GOT3 (cell line): ENCODE data around the gene FBXO3.
"Not testable (repeated sequence)": the region's sequence is repeated elsewhere in the genome, so short reads cannot be mapped to it uniquely, and the experiment has no call there.

Experiments
- DNase-seq: peaks from one replicate; lab custom pipeline; 2025; ENCODE audit warnings: mixed read lengths; lab: John Stamatoyannopoulos, UW

FBXO3 gene, protein sequence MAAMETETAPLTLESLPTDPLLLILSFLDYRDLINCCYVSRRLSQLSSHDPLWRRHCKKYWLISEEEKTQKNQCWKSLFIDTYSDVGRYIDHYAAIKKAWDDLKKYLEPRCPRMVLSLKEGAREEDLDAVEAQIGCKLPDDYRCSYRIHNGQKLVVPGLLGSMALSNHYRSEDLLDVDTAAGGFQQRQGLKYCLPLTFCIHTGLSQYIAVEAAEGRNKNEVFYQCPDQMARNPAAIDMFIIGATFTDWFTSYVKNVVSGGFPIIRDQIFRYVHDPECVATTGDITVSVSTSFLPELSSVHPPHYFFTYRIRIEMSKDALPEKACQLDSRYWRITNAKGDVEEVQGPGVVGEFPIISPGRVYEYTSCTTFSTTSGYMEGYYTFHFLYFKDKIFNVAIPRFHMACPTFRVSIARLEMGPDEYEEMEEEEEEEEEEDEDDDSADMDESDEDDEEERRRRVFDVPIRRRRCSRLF

DNA sequence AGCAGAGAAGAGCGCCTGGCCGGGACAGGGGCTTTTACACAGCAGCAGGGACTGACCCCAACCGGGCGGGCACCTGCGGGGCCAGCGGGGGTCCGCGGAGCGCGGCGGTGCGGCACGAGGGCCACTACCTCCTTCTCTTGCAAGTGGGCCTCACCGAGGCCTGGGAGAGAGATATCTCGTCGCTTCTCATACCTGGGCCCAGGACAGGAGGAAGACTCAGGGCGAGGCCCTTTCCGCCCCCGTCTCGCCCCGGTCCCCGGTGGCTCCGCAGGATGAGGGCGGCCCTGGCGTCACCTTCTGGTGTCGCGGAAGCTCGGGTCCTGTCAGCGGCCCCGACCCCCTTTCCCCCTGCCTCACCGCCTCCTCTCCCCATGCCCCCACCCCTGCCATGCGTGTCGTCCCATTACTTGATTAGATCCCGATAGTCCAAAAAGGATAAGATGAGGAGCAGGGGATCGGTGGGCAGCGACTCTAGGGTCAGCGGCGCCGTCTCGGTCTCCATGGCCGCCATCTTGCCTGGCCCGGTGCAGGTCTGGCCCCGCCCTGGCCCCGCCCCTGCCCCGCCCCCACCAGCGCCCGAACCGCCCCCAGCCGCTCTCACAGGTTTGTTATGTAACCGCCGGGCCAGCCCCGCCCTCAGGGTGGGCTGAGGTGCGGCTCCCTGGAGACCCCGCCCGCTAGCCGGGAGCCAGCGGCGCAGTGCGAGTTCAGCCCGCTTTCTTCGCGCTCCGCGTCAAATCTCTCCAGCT lies at the start of gene FBXO3:
FBXO3 (minus strand) TSS at position 534 of the 749 bp plus-strand sequence; CDS start at position 511, 23 bp downstream.
- DNase-seq: peak; percentile 37

DNA sequence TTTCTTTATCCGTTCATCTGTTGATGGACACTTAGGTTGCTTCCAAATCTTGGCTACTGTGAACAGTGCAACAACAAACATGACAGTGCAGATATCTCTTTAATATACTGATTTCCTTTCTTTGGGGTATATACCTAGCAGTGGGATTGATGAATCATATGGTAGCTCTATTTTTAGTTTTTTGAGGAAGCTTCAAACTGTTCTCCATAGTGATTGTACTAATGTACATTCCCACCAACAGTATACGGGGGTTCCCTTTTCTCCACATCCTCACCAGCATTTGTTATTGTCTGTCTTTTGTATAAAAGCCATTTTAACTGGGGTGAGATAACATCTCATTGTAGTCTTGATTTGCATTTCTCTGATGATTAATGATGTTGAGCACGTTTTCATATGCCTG lies 48.7 kb upstream of the FBXO3 start:
- not testable (repeated sequence) for DNase-seq

DNA sequence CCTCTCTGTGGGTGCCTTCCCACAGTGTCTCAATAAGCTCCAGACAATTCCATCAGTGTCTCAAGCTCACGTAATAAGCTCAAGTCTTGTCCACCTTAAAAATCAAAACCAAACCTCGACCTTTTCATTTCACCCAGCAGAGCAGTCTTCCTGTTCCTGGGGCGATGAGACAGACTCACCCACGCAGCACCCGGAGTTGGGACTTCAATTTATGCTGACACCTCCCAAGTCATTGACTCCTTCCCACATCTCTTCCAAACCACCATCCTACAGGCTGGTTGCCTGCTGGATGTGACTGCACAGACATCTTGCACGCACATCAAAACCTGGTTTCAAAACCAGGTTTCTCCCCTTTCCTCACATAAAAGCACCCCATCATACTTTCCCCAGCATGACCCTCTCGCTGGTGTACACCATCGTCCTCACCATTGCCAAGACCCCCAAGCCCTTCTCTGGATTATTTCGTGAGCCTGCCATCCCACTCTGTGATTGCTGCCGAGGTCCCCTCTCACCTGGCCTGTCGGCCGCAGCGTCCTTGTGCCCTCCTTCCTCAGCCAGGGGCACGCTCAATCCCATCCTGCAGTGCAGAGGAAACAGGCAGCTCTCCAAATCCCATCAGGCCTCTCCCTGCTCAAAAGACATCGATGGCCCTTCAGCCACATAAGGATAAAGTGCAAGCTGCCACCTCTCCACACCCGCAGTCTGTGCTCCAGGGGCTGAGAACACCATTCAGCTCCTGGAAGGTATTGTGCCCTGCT lies 45.1 kb upstream of the FBXO3 start:
- no peak for DNase-seq

DNA sequence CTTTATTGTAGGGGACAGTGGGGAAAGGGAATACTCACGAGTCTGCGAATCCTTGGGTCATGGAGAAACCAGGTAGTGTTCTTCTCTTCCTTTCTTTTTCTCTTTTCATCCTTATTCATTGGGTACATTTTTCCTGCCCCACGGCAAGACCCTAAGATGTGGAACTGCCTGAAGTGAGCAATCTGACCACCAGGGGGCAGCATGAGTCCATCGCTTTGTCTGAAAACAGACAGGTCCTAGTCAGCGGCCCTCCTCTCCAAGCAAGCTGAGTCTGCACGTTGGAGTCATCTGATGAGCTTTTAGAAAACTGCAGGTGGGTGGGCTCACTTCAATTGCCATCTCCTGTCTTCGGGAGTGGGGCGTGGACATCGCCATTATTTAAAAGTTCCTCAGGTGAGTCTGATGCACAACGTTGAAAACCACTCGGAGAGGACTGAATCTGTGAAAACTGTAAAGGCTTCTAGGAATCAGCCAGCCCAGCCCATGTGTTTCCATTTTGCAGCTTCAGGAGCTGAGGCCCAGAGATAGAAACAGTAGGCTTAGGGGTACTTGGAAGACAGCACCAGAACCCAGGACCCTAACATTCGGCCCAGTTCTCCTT lies 34.0 kb upstream of the FBXO3 start:
- peak; percentile 31 for DNase-seq

DNA sequence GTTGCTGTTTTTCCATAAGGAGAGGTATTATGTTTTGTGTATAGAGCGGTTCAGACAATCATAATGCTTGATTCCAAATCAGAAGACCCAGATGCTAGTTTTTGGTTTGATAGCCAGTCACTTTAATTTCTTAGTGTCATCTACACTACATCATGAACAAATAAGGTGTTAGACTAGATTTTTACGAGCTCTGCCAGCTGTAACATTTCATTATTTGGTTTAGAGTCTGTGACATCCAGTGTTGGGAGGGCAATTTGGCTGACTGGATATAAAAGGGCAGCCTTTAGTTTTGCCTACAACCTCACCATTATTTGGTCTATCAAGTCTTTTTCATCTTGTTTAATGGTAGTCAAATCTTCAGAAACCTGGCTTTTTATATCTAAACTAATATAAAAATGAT lies 30.2 kb upstream of the FBXO3 start:
- DNase-seq: no peak

DNA sequence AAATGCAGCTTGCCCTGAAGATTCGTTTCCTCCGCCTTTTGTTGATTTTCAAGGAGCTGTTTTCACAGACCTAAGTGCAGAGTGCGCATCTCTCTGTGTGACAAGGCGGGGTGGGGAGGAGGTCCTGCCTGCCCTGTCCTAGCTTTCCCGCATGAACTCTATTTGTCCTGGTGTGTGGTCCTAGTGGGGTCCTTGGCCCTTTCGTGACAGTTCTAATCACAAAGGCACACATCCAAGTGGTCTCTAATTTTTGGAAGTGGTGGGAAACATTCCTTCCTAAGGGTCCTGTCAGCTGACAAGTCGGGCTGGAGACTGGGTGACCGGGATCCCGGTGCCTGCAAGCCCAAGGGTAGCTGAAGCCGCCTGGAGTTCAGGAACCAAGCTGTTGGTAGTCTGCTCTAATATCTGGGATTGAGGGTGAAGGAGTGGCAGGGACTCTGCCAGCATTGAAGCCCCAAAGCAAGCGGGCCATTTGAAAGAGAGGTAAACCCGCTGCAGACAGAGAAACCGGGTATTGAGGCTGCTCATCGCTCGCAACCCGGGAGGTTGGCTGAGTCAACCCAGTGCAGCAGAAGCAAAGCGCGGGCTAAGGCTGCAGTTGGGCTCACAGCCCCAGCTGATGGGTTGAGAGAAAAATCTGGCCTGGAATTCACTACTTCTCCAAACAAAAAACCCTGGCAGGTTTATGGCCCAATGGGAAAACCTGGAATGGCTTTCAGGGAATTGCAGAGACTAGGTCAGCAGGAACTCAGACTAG lies 28.1 kb upstream of the FBXO3 start:
- peak; percentile 24 for DNase-seq

DNA sequence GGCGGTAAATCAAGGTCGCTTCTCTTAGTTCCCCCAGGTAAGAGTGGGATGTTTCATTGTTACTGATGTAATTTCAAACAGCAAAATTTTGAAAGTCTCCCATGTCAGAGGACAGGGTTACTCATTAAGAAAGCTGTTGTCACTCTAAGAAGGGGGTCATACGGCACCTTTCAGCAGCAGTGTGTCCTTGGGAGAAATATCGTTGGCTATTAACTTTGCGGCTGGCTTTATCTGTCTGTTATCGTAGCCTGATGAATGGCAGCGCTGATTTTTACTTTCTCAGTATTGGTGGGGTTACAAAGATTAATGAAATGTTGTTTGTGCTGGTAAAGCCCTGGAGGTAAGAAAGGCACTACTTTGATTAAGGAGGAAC lies 27.5 kb upstream of the FBXO3 start:
- no peak for DNase-seq

DNA sequence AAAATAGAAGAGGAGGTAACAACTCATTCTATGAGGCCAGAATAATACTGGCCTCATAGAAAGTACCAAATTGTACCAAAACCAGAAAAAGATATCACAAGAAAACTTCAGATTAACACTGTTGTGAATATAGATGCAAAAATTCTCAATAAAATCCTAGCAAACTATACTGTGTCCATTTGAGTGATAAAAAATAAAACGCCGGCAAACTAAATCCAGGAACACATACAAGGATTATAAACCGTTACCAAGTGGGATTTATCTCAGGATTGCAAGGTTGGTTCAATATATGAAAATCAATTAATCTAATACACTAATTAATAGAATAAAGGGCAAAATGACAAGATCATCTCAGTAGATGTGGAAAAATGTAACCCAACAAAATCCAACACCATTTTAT lies 23.6 kb upstream of the FBXO3 start:
- no peak for DNase-seq

DNA sequence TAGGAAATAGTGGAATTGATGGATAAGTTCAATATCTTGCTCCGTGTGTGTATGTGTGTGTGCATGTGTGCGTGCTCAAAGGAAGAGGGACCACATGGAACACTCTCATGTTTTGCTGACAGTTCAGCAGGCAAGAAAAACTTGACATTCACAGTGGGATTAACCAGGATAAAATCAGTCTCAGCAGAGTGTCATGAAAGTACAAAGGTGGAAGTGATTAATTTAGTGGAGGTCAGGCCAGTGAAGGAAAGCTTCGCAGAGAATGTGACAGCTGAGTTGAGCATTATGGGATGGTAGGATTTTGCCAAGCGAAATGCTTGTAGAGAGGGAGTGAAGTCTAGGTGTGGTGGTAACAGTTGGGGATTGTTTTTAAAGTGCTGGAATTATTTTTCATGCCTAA lies 15.7 kb upstream of the FBXO3 start:
- no peak for DNase-seq

DNA sequence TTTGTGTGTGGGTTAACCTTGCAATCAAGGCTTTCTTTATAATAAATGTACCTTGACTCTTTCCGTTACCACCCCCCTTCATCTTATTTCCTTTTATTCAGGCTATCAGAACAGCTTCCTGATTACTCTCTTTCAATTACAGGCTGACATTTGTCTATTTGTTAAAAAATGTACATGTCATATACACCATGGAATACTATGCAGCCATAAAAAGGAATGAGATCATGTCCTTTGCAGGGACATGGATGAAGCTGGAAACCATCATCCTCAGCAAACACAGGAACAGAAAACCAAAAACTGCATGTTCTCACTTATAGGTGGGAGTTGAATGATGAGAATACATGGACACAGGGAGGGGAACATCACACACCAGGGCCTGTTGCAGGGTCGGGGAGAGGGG lies 13.8 kb upstream of the FBXO3 start:
- DNase-seq: not testable (repeated sequence)

DNA sequence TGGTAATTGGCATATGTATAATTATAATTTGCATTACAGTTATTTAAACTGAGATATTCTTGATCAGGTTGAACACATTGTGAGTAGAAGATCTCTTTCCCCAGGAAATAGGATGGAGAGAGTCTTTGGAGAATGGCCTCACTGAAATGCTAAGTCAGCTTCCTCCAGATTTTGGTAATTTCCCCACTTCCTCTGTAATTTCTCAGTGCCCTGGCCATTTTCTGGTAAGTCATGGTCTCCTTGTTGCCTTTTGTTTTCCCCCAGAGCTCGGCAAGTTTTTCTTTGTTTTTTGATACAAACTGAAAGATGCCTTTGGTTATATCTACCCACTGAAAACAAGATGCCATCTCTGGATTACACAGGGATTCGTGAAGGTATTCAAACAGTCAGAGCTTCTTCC lies 12.8 kb upstream of the FBXO3 start:
- DNase-seq: no peak

DNA sequence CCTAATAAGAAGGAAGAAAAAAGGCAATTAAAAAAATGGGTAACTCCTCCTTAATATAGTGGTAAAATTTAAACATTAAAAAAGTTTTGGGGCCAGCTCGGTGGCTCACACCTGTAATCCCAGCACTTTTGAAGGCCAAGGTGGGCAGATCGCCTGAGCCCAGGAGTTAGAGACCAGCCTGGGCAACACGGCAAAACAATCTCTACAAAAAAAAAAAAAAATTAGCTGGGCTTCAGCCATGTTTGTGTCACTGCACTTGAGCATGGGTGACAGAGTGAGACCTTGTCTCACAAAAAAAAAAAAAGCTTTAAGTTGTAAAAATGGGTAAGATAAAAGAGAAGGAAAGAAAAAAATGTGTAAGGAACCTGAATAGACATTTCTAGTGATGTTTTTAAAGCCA lies 11.3 kb upstream of the FBXO3 start:
- no peak for DNase-seq

DNA sequence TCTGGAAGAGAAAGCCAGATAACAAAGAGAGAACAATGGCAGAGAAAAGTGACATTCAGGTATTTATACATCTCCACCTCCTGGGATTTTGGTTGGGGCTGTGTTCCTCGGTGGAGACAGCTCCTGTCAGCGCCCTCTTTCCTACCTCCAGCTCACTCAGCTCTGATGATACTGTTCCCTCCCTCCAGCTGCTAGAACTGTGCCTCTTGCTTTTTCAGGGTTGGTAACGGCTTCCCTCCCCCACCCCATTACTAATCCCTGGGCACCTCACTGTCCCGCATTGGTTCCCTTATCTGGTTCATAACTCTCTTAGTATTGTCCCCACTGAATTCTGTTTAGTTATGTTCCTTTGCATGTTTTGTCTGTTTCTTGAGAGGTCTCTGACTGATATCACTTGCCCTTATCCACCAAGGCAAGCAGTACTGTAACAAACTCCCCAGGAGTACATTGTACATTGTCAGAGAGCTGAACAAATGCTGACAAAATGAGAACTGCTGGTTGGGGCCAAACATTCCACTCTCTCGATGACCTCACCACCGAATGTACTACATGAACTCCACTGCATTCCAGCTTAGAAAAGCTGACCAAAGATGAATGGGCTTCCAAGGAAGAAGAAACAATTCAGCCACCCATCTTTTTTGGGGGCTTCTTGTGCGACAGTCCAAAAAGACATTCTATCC lies 5.7 kb upstream of the FBXO3 start:
- no peak for DNase-seq

DNA sequence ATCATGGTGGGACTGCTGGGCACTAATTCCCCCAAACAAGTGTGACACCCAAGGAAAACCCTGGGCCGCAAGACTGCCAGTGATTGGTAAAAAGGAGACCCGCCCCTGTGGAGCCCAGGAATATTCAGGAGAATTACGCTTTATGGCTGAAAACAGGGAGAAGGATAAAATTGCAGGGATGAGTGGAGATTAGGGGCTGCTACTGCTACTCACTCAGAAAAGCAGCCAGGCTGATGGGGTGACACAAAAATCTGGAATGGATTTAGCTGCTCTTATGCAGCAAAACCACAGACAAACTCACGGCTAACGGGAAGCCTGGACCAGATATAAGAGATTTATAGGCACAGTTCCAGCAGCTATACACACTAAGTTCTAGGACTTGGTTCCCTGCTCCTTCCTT lies 4.4 kb upstream of the FBXO3 start:
- DNase-seq: no peak

DNA sequence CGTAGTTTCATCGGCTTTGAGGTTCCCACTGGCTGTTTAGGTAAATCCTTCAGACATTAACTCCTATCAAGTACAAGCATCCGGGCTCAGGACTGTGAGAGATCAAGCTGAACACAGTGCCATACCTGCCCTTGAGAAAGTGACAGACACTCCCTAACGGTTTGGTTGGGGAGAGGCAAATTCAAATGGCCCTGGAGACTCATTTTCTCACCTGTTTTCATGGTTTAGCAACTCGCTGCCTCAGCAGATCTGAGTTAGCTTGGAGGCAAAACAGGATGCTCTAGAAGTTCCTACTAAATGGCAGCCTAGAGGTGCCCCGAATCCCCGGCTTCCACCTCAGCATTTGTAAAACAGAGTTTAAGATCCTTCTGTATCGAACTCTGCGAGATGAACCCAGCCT lies 3.6 kb upstream of the FBXO3 start:
- DNase-seq: no peak

DNA sequence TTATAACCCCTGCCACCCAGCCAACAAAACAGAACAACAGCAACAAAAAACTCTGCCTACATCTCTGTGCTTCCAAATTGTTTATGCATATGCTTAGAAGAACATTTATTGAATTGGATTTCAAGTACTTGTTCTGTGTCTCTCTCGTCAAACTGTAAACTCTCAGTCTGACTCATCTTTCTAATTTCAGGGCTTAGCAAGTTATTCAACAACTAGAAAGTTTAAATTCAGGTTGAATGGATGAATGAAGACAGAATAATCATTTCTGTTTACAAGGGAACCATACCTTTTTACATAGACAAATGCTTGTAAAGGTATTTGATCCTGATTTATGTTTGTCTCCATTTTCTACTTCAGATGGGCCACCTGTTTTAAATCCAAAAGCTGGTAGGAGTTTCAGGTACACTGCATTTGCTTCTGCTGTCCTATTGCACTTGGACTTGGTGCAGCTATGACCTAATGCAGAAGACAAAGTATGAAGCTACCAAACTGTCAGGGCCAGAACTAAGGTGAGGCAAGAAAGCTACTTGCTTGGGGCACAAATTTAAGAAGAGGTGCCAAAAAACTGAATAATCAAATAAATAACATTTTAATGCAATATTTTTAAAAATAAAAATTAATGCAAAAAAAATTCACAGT lies 1.6 kb upstream of the FBXO3 start:
- DNase-seq: no peak

DNA sequence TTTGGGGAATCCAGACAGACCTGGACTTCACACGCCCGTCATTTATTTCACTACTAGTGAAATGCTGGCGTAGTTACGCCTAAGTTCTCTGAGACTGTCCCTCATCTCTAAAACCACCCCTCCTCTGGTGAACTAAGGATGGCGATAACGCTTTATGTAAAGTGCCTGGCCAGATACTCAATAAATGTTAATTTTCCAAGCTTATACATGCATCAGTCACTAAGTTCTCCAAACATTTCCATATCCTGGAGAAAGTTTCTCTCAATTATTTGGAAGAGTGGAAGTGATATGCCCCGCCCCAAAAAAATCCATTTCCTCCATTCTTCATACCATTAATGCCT lies 1.1 kb upstream of the FBXO3 start:
- DNase-seq: no peak

DNA sequence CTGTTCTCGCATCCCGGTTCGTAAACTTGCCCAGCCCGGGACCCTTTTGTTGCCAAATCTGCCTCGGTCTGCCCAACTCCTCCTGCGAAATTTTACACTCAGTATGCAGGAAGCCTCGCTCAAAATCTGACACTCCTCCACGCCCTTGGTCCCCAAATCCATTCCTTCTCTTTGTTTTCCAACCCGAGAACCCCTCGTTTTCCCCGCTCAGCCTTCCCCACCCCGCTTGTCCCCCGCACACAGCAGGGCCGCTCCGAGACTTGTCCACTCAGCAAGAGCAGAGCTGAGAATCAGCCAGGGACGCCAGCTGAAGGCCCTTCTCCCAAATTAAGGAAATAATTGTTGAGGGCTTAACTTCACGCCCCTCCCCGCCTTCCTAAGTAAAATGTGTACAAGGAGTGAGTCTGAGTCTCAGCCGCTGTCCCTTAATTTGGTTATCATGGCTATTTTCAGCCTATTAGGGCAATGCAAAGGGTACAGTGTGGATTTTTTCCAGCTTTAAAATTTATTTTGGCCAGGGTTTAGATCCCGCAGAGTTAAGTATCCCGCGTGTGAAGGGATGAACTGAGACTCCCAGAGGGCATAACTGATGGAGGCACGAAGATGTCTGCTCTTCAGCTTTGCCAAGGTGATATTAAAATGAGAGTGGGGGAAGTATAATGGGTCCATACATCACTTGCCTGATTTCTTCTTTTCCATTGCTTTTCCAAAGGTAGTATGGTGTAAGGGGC lies 581 bp upstream of the FBXO3 start:
- no peak for DNase-seq

DNA sequence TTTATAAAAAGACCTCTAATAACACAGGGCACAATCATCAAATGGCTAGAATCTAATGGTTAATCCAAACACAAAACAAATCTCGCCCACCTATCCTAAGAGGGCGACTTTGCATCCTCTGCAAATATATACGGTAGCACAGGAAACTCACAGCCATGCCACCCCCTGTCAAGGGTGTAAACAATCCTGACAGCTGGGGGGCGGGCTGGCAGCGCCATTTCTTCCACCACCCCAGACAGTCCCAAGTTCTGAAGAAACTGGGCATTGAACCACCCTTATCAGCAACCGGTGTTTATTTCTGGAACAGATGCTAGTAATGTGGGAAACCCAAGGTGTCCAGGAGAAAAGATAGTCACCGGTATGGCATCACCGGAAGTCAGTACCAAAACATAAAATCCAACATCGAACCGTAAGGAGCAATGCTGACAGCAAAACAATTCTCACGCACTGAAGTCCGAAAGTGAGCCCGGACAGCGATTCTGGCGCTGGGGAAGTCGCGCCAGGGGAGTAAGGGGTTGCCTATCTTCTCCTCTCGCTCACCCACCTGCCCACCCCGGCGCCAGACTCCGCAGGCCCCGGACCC lies 825 bp downstream of the FBXO3 start:
- no peak for DNase-seq
